Measurements from ENCODE around the gene ASIC2. TPM values are rescaled to one million over a fixed set of nuclear protein-coding genes. Genes with fewer than 3 reads are reported as not detected.

Gene ASIC2
- total RNA-seq, 4 donors from 2014 or later: 0.80 to 1.8 (median 1.4) TPM; not detected in 1

DNA sequence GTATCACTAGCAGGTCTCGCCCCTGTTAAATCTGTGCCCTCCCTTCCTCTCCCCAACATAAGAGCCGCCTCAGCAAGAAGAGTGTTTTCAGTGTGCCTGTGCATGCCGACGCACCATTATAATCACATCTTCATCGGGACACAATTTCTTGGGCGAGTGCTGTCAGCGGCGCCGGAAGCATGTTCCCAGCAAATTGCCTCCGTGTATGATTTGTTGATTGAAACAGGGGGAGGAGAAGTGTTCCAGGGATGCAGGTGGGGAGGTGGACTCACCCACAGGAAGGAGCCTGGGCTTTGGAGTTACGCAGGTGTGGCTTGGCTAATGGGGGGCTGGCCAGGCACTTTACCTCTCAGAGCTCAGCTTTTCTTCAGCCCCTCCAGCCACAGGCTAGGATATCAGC, 247.9 kb downstream of the ASIC2 start:
- Histone ChIP-seq H3K4me1 (no peaks in the 10 kb centered on the region), H3K4me3 (no peak overlapping the region), H3K9me3 (no peaks in the 10 kb centered on the region), H3K27ac (no peak overlapping the region), H3K27me3 (no peaks in the 10 kb centered on the region), H3K36me3 (no peaks in the 10 kb centered on the region)
- TF ChIP-seq, protein P1, sequence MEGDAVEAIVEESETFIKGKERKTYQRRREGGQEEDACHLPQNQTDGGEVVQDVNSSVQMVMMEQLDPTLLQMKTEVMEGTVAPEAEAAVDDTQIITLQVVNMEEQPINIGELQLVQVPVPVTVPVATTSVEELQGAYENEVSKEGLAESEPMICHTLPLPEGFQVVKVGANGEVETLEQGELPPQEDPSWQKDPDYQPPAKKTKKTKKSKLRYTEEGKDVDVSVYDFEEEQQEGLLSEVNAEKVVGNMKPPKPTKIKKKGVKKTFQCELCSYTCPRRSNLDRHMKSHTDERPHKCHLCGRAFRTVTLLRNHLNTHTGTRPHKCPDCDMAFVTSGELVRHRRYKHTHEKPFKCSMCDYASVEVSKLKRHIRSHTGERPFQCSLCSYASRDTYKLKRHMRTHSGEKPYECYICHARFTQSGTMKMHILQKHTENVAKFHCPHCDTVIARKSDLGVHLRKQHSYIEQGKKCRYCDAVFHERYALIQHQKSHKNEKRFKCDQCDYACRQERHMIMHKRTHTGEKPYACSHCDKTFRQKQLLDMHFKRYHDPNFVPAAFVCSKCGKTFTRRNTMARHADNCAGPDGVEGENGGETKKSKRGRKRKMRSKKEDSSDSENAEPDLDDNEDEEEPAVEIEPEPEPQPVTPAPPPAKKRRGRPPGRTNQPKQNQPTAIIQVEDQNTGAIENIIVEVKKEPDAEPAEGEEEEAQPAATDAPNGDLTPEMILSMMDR (IDR thresholded peaks at IDR 0.05): no peak
- no peak for TF ChIP-seq POLR2A (IDR thresholded peaks at IDR 0.05)
- DNase-seq: no peak

DNA sequence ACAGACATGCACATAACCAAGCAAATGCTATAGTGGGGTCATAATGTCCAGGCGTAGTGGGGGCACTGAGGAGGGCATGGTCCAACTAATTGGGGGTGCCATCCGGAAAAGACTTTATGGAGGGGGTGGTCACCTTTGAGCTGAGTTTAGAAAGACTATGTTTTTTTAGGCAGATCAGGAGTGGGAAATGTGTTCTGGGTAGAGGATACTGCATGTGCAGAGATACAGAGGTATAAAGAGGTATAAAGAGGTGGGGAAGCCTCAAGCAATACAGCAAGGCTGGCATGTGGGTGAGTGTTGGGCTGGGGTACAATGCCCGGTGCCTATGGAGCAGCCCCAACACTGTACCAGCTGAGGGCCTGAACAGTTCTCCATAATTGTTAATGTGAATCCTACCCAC, 248.3 kb downstream of the ASIC2 start:
- Histone ChIP-seq H3K9me3 (no peaks in the 10 kb centered on the region), H3K36me3 (no peaks in the 10 kb centered on the region), H3K27me3 (no peaks in the 10 kb centered on the region), H3K4me1 (no peaks in the 10 kb centered on the region), H3K27ac (no peak overlapping the region), H3K4me3 (no peak overlapping the region)
- no peak for TF ChIP-seq POLR2A (IDR thresholded peaks at IDR 0.05)
- TF ChIP-seq, protein P1 (IDR thresholded peaks at IDR 0.05): no peak
- no peak for DNase-seq

DNA sequence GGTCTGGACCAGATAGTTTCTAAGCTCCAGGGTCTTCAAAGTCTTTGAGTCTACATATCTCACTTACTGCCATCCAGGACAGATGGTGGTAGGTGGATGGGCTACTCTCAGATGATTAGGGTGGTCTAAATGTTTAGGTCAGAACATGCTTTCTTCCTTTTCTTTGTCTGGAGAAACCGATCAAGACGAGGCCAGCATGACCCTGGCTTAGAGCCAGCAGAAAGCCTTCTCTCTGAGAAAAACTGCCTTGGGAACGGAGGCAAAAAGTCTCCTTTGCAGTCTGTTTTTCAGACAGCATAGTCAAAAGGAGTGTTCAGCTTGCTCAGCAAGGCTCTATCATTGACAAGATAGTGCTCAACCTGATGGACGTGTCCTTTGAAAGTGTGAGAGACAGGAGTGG, 252.6 kb downstream of the ASIC2 start:
- no peak for DNase-seq
- no peak overlapping the region for H3K4me3 ChIP-seq
- no peaks in the 10 kb centered on the region for H3K36me3 ChIP-seq

DNA sequence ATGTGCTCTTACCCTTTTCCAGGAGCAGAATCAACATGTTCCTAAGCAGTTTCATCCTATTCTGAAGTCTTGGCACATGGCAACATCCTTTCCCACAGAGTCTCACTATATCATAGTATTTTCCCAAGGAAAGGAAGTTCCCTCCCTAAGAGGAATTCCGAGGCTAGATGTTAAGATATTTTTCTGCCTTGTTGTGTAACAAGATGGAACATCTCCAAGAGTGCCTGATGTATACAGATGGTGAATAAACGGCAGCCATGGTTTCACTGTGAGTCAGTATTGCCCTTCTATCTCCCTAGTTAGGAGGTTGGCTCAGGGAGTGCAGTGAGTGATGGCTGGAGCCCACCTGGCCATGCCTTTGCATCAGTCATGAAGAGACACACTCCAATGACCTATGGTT, 253.2 kb downstream of the ASIC2 start:
- Histone ChIP-seq H3K27me3 (no peaks in the 10 kb centered on the region), H3K27ac (no peak overlapping the region), H3K4me1 (no peaks in the 10 kb centered on the region), H3K9me3 (no peaks in the 10 kb centered on the region), H3K4me3 (no peak overlapping the region), H3K36me3 (no peaks in the 10 kb centered on the region)
- no peak for DNase-seq
- TF ChIP-seq, protein P1 (IDR thresholded peaks at IDR 0.05): no peak
- no peak for TF ChIP-seq POLR2A (IDR thresholded peaks at IDR 0.05)

More for the DNA sequence above, 252.6 kb downstream of the ASIC2 start:
- Histone ChIP-seq H3K4me1 (no peaks in the 10 kb centered on the region), H3K9me3 (no peaks in the 10 kb centered on the region), H3K27ac (no peak overlapping the region), H3K27me3 (no peaks in the 10 kb centered on the region)
- TF ChIP-seq, protein P1 (IDR thresholded peaks at IDR 0.05): no peak
- no peak for TF ChIP-seq POLR2A (IDR thresholded peaks at IDR 0.05)

DNA sequence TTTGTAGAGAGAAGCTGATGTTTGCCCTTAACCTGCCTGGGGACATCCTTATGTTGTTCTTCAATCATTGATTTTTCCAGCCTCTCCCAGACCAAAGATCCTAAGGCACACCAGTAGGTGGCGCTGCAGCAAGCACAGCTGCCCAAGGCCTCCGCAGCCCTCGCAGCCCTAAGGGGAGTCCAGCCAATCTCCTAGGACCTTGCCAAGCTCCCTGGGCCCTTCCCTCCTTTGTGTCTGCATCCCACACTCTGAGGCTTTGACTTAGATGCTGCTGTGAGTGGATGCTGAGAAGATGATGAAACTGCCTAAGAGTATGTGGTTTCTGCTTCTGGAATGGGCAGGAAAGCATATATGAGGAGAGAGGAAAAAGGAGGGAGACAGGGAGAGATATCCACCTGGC, 254.4 kb downstream of the ASIC2 start:
- no peak overlapping the region for H3K4me3 ChIP-seq
- no peak overlapping the region for H3K27ac ChIP-seq
- no peaks in the 10 kb centered on the region for H3K36me3 ChIP-seq
- H3K9me3 ChIP-seq: no peaks in the 10 kb centered on the region
- TF ChIP-seq, protein P1 (IDR thresholded peaks at IDR 0.05): peak in 4 of 6 experiments; percentile 31 to 58 (median 54)
- no peak for TF ChIP-seq POLR2A (IDR thresholded peaks at IDR 0.05)
- no peaks in the 10 kb centered on the region for H3K27me3 ChIP-seq
- peak in 2 of 3 donors; percentile 49 to 58 for DNase-seq
- no peaks in the 10 kb centered on the region for H3K4me1 ChIP-seq

DNA sequence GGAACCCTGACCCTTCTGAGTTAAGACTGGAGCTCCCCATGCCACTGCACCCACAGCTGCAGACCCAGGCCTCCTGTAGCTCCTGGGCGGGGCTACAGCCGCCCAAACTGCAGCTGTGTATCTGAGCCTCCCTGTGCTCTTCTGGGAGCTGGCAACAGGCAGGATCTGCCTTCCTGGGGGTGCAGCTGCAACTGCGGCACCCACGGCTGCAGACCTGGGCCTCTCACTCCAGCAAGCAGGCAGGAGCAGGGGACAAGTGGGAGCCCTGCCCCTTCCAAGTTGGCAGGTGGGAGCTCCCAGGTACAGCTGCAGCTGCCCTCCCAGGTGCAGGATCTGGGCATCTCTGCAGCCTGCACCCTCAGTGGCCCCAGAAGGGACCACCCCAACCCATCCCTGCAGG, 259.9 kb downstream of the ASIC2 start:
- DNase-seq: peak in 1 of 3 donors; percentile 4
- Histone ChIP-seq H3K4me3 (no peak overlapping the region), H3K4me1 (no peaks in the 10 kb centered on the region), H3K9me3 (no peaks in the 10 kb centered on the region), H3K27me3 (no peaks in the 10 kb centered on the region), H3K36me3 (no peaks in the 10 kb centered on the region), H3K27ac (no peak overlapping the region)
- TF ChIP-seq POLR2A (IDR thresholded peaks at IDR 0.05): no peak
- TF ChIP-seq, protein P1 (IDR thresholded peaks at IDR 0.05): no peak
